Calu3 (cell line): Measurements from ENCODE around the gene PPP1R13L. TPM values are rescaled to one million over a fixed set of nuclear protein-coding genes. Genes with fewer than 3 reads are reported as not detected.
"Not testable (repeated sequence)": the region's sequence is repeated elsewhere in the genome, so short reads cannot be mapped to it uniquely, and the experiment has no call there.

ENCODE experiments used
- BruUV-seq: library from RNA; stranded (reverse); fragments of 400-500 nt; replicated peaks from 2 replicates; lab custom pipeline; 2021; lab: Mats Ljungman, UMichigan
- CTCF ChIA-PET: fragments of 300-600 bp; sonication (Branson Sonifier 250); formaldehyde crosslinking; loops from one replicate; lab custom pipeline; 2022; ENCODE audit warnings: antibody characterized with exemption; lab: Charles Lee
- DNase-seq: peaks from one replicate; pipeline ENCODE4 v3.0.0; 2022
- H3K27ac Mint-ChIP-seq: one replicate; pipeline ENCODE4 v1.8.0; 2022; ENCODE audit warnings: mixed read lengths; ENCODE audit not compliant: unreplicated experiment
- H3K27me3 Mint-ChIP-seq: one replicate; pipeline ENCODE4 v1.8.0; 2022; ENCODE audit warnings: mixed read lengths; ENCODE audit not compliant: unreplicated experiment
- H3K36me3 Mint-ChIP-seq: one replicate; pipeline ENCODE4 v1.8.0; 2022; ENCODE audit warnings: mild to moderate bottlenecking, moderate library complexity, mixed read lengths; ENCODE audit not compliant: insufficient read depth, unreplicated experiment
- H3K4me1 Mint-ChIP-seq: one replicate; pipeline ENCODE4 v1.8.0; 2022; ENCODE audit warnings: mild to moderate bottlenecking, low read depth, mixed read lengths; ENCODE audit not compliant: unreplicated experiment
- H3K4me3 Mint-ChIP-seq: one replicate; pipeline ENCODE4 v1.8.0; 2022; ENCODE audit warnings: mild to moderate bottlenecking, low read depth, moderate library complexity, mixed read lengths; ENCODE audit not compliant: unreplicated experiment
- H3K9me3 Mint-ChIP-seq: one replicate; pipeline ENCODE4 v1.8.0; 2022; ENCODE audit warnings: low read depth, mixed read lengths; ENCODE audit not compliant: unreplicated experiment
- CTCF ChIP-seq: fragments of 200-600 bp; IDR thresholded peaks from one replicate; pipeline ENCODE4 v1.8.0; 2022; ENCODE audit warnings: antibody characterized with exemption; ENCODE audit not compliant: unreplicated experiment
- intact Hi-C: fragments of 100-400 bp; cut with micrococcal nuclease; formaldehyde crosslinking; loops from one replicate; pipeline ENCODE4 v1.10.0; 2022; ENCODE audit not compliant: unreplicated experiment
- total RNA-seq: library from RNA; stranded (reverse); gene quantifications from 2 replicates; pipeline ENCODE4 v1.2.3, GENCODE V29; 2022

Gene PPP1R13L
- total RNA-seq, 1 experiment from 2014 or later = 135 TPM

GRCh38 chr19:45440259-45440638 is 35.4 kb upstream of the PPP1R13L start:
- H3K9me3 Mint-ChIP-seq = no peaks in the 10 kb centered on the region
- no TSS peak for BruUV-seq

GRCh38 chr19:45439569-45440258 is 34.8 kb upstream of the PPP1R13L start:
- no peaks in the 10 kb centered on the region for H3K27me3 Mint-ChIP-seq
- no peaks in the 10 kb centered on the region for H3K9me3 Mint-ChIP-seq
- peaks cover 46% of the 10 kb centered on the region for H3K36me3 Mint-ChIP-seq
- H3K27ac Mint-ChIP-seq = peak overlapping the region; percentile 11
- no TSS peak for BruUV-seq
- peak; percentile 92 for DNase-seq
- peak overlapping the region; percentile 65 for H3K4me3 Mint-ChIP-seq
- intact Hi-C loops = loop anchor here (1.0 kb wide), 1 partner anchor 39 kb away; no protein-coding TSS in a partner anchor
- TF ChIP-seq CTCF = peak; percentile 100
- H3K4me1 Mint-ChIP-seq = peaks cover 40% of the 10 kb centered on the region
- CTCF ChIA-PET = interaction anchor here (0.7 to 3.2 kb wide), 23 partner anchors 9 to 262 kb away, joined by 3 to 181 read pairs (median 6); partner anchors contain the start of genes BLOC1S3, ERCC1, FOSB and OPA3

More at GRCh38 chr19:45440259-45440638, 35.4 kb upstream of the PPP1R13L start:
- Mint-ChIP-seq H3K27me3 (no peaks in the 10 kb centered on the region), H3K36me3 (peaks cover 51% of the 10 kb centered on the region), H3K27ac (peak overlapping the region; percentile 11), H3K4me3 (peak overlapping the region; percentile 65), H3K4me1 (peaks cover 44% of the 10 kb centered on the region)
- TF ChIP-seq CTCF = no peak
- CTCF ChIA-PET = interaction anchor here (0.7 to 3.2 kb wide), 12 partner anchors 9 to 202 kb away, joined by 3 to 181 read pairs (median 7); partner anchors contain the start of genes FOSB, OPA3, PPM1N and RTN2
- DNase-seq = no peak
- intact Hi-C loops = no loop called here

DNA sequence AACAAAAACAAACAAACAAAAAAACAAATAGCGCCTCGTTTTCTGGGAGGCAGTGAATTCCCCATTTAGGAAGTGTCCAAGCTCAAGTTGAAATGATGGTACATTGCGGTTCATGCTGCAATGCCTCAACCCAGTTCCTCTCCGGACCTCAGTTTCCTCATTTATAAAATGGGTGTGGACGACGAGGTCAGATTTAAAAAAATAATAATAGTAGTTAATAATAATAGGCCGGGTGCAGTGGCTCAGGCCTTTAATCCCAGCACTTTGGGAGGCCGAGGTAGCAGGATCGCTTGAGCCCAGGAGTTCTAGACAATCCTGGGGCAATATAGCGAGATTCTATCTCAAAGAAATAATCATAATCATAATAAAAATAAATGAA is 34.3 kb upstream of the PPP1R13L start:
- CTCF ChIA-PET = interaction anchor here (0.7 to 3.2 kb wide), 23 partner anchors 8 to 261 kb away, joined by 3 to 181 read pairs (median 6); partner anchors contain the start of genes BLOC1S3, ERCC1, FOSB and OPA3
- TSS peak; percentile 31 for BruUV-seq
- H3K4me3 Mint-ChIP-seq = peak overlapping the region; percentile 65

GRCh38 chr19:45437328-45437727 is 32.5 kb upstream of the PPP1R13L start:
- DNase-seq = no peak
- no peaks in the 10 kb centered on the region for H3K9me3 Mint-ChIP-seq
- no peaks in the 10 kb centered on the region for H3K27me3 Mint-ChIP-seq
- H3K4me1 Mint-ChIP-seq = peaks cover 16% of the 10 kb centered on the region
- H3K27ac Mint-ChIP-seq = no peak overlapping the region
- no TSS peak for BruUV-seq
- peaks cover 22% of the 10 kb centered on the region for H3K36me3 Mint-ChIP-seq
- TF ChIP-seq CTCF = no peak
- intact Hi-C loops = no loop called here
- no peak overlapping the region for H3K4me3 Mint-ChIP-seq
- CTCF ChIA-PET = interaction anchor here (0.7 to 1.1 kb wide), 2 partner anchors 41 to 344 kb away, joined by 3 to 4 read pairs; partner anchors contain the start of gene PPP1R37

More for the DNA sequence above, 34.3 kb upstream of the PPP1R13L start:
- no peak for DNase-seq
- Mint-ChIP-seq H3K9me3 (no peaks in the 10 kb centered on the region), H3K27me3 (no peaks in the 10 kb centered on the region), H3K36me3 (peaks cover 40% of the 10 kb centered on the region), H3K4me1 (peaks cover 34% of the 10 kb centered on the region), H3K27ac (no peak overlapping the region)
- TF ChIP-seq CTCF = no peak
- intact Hi-C loops = loop anchor here (1.0 kb wide), 1 partner anchor 39 kb away; no protein-coding TSS in a partner anchor

DNA sequence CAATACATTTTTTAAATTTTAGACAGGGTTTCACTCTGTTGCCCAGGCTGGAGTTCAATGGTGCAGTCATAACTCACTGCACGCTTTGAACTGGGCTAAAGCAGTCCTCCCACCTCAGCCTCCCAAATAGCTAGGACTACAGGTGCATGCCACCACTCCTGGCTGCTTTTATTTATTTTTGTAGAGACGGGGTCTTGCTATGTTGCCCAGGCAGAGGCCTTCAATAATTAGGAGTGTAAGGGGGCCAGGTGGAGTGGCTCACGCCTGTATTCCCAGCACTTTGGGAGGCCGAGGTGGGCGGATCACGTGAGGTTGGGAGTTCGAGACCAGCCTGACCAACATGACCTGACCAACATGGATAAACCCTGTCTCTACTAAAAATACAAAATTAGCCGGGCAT is 27.7 kb upstream of the PPP1R13L start:
- BruUV-seq, H3K4me1 Mint-ChIP-seq, DNase-seq, H3K27ac Mint-ChIP-seq, H3K9me3 Mint-ChIP-seq, H3K27me3 Mint-ChIP-seq, intact Hi-C loops, CTCF ChIA-PET, H3K4me3 Mint-ChIP-seq: not testable (repeated sequence)
- H3K36me3 Mint-ChIP-seq = peaks cover 12% of the 10 kb centered on the region

- CTCF ChIA-PET = interaction anchor here (0.7 to 1.4 kb wide), 3 partner anchors 9 to 36 kb away, joined by 3 to 8 read pairs (median 6); partner anchors contain the start of gene FOSB
- BruUV-seq, H3K4me3 Mint-ChIP-seq, DNase-seq, H3K27ac Mint-ChIP-seq, H3K4me1 Mint-ChIP-seq, H3K9me3 Mint-ChIP-seq, intact Hi-C loops, H3K27me3 Mint-ChIP-seq: not testable (repeated sequence)
- H3K36me3 Mint-ChIP-seq = peaks cover 13% of the 10 kb centered on the region
These were observed 26.1 kb upstream of the PPP1R13L start for GRCh38 chr19:45431008-45431407.
